GM19035 (cell line): ENCODE measurements around the gene KDM1A.

Experiments
- ATAC-seq: cut with Tn5 transposase; IDR thresholded peaks from one replicate; pipeline ENCODE4 v1.9.1; 2021; ENCODE audit not compliant: unreplicated experiment

KDM1A gene

DNA sequence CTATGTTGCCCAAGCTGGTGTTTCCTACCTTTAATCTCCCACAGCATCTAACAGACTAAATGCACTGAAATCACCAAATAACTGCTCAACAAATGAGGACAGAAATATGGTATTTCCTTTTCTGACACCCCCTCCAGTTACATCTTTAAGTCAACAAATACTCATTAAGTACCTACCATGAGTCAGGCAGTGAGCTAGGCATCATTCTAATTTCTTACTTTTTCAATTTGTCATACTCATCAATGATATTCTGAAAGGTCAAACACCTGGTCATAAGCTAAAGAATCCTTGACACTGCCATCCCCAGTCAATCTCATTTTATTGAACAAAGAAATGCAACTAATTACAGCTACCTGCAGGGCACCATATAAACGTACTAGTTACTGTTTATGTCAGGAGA is 112.8 kb downstream of the KDM1A start:
- ATAC-seq: no peak
